DOHH2 (cell line): ENCODE measurements around the gene USP32.

Experiments used
- CTCF ChIP-seq: fragments of 200-600 bp; sonication (generic); IDR thresholded peaks from one replicate; pipeline ENCODE4 v1.5.1; 2014; ENCODE audit warnings: antibody characterized with exemption, mild to moderate bottlenecking, low read depth, low read length; ENCODE audit not compliant: poor library complexity, severe bottlenecking
- EZH2phosphoT487 ChIP-seq: fragments of 200-600 bp; sonication (generic); IDR thresholded peaks from 2 replicates; pipeline ENCODE4 v1.6.1; 2017; ENCODE audit warnings: borderline replicate concordance, mild to moderate bottlenecking, antibody characterized with exemption, low read length, moderate library complexity, mixed read lengths

GRCh38 chr17:60157487-60158040 lies 234.4 kb downstream of the USP32 start:
- TF ChIP-seq CTCF (no peak), EZH2phosphoT487 (no peak)
